Spleen (tissue), 11 donors: ENCODE data around the gene PNLIPRP2. TPM values are rescaled to one million over a fixed set of nuclear protein-coding genes. Genes with fewer than 3 reads are reported as not detected.

Experiments
- DNase-seq: peaks from one replicate; pipeline ENCODE4 v3.0.0-alpha.2; 2020
- H3K27ac ChIP-seq, 8 donors: fragments of 200-600 bp; sonication (generic) in 7 of 8; 1 replicate in 4 of 8; 2 replicates in 4 of 8; pipeline versions ENCODE4 v1.5.0 to v1.8.0; 2016 to 2021; ENCODE audit warnings: inconsistent platforms in 4 of 8, mild to moderate bottlenecking in 4 of 8, moderate library complexity in 1 of 8
- H3K27me3 ChIP-seq, 7 donors: fragments of 200-600 bp; sonication (generic) in 6 of 7; replicated peaks in 1 of 7; 1 replicate in 4 of 7; 2 replicates in 3 of 7; pipeline versions ENCODE4 v1.5.0 to v1.8.0; 2016 to 2021; ENCODE audit warnings: inconsistent platforms in 3 of 7, mild to moderate bottlenecking in 1 of 7
- H3K36me3 ChIP-seq, 6 donors: fragments of 200-600 bp; sonication (generic) in 5 of 6; 1 replicate in 4 of 6; 2 replicates in 2 of 6; pipeline versions ENCODE4 v1.5.0 to v1.8.0; 2016 to 2021; ENCODE audit warnings: inconsistent platforms in 2 of 6
- H3K4me1 ChIP-seq, 6 donors: fragments of 200-600 bp; sonication (generic) in 5 of 6; 1 replicate in 3 of 6; 2 replicates in 3 of 6; pipeline versions ENCODE4 v1.5.0 to v1.8.0; 2016 to 2021; ENCODE audit warnings: inconsistent platforms in 3 of 6
- H3K4me3 ChIP-seq, 8 donors: fragments of 200-600 bp; sonication (generic) in 7 of 8; 1 replicate in 4 of 8; 2 replicates in 4 of 8; pipeline versions ENCODE4 v1.5.0 to v1.8.0; 2016 to 2021; ENCODE audit warnings: inconsistent platforms in 4 of 8, mild to moderate bottlenecking in 4 of 8, moderate library complexity in 2 of 8
- H3K9me3 ChIP-seq, 8 donors: fragments of 200-600 bp; sonication (generic) in 7 of 8; 1 replicate in 4 of 8; 2 replicates in 4 of 8; pipeline versions ENCODE4 v1.5.0 to v1.8.0; 2016 to 2021; ENCODE audit warnings: inconsistent platforms in 4 of 8
- POLR2A ChIP-seq, 3 donors: fragments of 450-650 bp; IDR thresholded peaks; one replicate each; pipeline ENCODE4 v1.5.1; 2017; ENCODE audit warnings: antibody characterized with exemption in 3 of 3, mild to moderate bottlenecking in 1 of 3
- POLR2AphosphoS5 ChIP-seq, 3 donors: sonication (generic); formaldehyde crosslinking; IDR thresholded peaks; one replicate each; pipeline ENCODE4 v1.5.1; 2017; ENCODE audit warnings: antibody characterized with exemption in 3 of 3
- WGBS, 5 donors: extraction: QIAGEN DNeasy Blood & Tissue Kit in 3 of 5; methylation state at CpG; one replicate each; pipeline versions ENCODE4 v1.1.5 to v1.1.7; 2013 to 2018; 5-methylcytosine and 5-hydroxymethylcytosine counted together
- intact Hi-C: fragments of 100-400 bp; cut with DNase I; formaldehyde crosslinking; loops from one replicate; pipeline ENCODE4 v1.15.0; 2023; ENCODE audit warnings: low total_unique reads
- polyA plus RNA-seq, 3 donors: library from polyadenylated mRNA; stranded (reverse); fragments of 200-250 nt; gene quantifications; one replicate each; pipeline ENCODE4 v1.2.1, GENCODE V29; 2013
- total RNA-seq, 7 donors: library from RNA; depleted of rRNA in 3 of 7; stranded (reverse); fragments of >200 nt in 3 of 7; fragmentation: NEBNext Ultra II Directional in 4 of 7; extraction: Animal tissue kit (Norgen Biotek cat#: 25700) in 4 of 7; gene quantifications; one replicate each; pipeline versions ENCODE4 v1.1.0 to v1.2.1, GENCODE V29; 2016 to 2021
- TF ChIP-seq, protein P1 (sequence below), 11 experiments: fragments of 200-600 bp in 7 of 11; fragments of 450-650 bp in 4 of 11; sonication (generic) in 4 of 11; IDR thresholded peaks in 8 of 11; conservative IDR thresholded peaks in 3 of 11; 1 replicate in 7 of 11; 2 replicates in 4 of 11; pipeline versions ENCODE4 v1.4.0 to v1.8.0; 2016 to 2021; ENCODE audit warnings: antibody characterized with exemption in 11 of 11, inconsistent platforms in 4 of 11, mild to moderate bottlenecking in 1 of 11
- donor health status: healthy with polysubstance abuse.
- donor health status: DM: no; HTN: no; CAD: no; lungs with moderate emphysema.
- donor health status: DM: no; HTN: no; CAD: no.
- donor health status: Bipolar disorder and iron deficiency.
- donor health status: healthy.
- donor health status: DM: no; HTN: no; CAD: no.
- donor health status: DM: yes; HTN: yes; CAD: no.

Gene PNLIPRP2
- total and polyA plus RNA-seq, 10 donors = 0.07 to 0.60 (median 0.26) TPM; not detected in 6

DNA sequence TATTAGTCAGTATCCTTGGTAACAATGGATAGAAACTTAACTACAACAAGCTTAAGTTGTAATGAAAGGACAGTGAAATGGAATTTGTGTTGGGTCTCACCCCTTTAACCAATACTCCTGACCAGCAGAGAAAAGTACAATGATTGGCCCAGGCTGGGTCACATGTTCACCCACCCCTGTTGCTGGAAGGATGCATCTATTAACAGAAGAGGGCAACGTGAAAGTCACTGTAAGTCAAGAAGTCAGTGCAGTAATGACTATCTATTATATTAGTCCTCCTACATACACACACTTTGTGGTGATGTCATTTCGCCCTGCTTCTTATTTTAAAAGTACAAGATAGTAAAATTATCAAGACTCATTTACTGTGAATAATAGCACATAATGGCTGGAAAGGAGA is 16.2 kb downstream of the PNLIPRP2 start:
- Histone ChIP-seq H3K4me3 (no peak overlapping the region), H3K27ac (no peak overlapping the region), H3K27me3 (peaks cover 0 to 4% (median 0%) of the 10 kb centered on the region in 7 donors), H3K4me1 (no peaks in the 10 kb centered on the region), H3K36me3 (no peaks in the 10 kb centered on the region), H3K9me3 (peaks cover 0 to 10% (median 4%) of the 10 kb centered on the region in 8 donors)
- intact Hi-C loops = no loop called here
- no peak for TF ChIP-seq POLR2A (IDR thresholded peaks at IDR 0.05)
- no peak for TF ChIP-seq POLR2AphosphoS5 (IDR thresholded peaks at IDR 0.05)
- TF ChIP-seq, protein P1, sequence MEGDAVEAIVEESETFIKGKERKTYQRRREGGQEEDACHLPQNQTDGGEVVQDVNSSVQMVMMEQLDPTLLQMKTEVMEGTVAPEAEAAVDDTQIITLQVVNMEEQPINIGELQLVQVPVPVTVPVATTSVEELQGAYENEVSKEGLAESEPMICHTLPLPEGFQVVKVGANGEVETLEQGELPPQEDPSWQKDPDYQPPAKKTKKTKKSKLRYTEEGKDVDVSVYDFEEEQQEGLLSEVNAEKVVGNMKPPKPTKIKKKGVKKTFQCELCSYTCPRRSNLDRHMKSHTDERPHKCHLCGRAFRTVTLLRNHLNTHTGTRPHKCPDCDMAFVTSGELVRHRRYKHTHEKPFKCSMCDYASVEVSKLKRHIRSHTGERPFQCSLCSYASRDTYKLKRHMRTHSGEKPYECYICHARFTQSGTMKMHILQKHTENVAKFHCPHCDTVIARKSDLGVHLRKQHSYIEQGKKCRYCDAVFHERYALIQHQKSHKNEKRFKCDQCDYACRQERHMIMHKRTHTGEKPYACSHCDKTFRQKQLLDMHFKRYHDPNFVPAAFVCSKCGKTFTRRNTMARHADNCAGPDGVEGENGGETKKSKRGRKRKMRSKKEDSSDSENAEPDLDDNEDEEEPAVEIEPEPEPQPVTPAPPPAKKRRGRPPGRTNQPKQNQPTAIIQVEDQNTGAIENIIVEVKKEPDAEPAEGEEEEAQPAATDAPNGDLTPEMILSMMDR (IDR thresholded peaks at IDR 0.05 in 8 of 11, conservative IDR thresholded peaks at IDR 0.05 in 3 of 11) = no peak
- no peak for DNase-seq
- 37 to 52% (median 44%) methylated on average over 2 of the region's 2 CpGs for WGBS, 5 donors

DNA sequence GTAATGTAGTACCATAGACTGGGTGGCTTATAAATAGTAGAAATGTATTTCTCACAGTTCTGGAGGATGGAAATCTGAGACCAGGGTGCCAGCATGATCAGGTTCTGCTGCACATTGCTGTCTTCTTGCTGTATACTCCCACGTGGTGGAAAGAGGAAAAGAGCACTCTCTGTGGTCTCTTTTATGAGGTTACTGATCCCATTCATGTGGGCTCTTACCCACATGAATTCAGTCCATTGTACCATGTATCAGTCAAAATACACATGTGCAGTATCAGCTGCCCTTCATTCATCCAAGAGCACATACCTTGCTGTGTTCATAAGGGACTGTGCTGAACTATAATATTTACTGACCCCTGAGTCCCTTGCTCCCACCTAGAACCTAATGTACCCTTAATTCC is 17.1 kb downstream of the PNLIPRP2 start:
- no peak for TF ChIP-seq POLR2AphosphoS5 (IDR thresholded peaks at IDR 0.05)
- TF ChIP-seq, protein P1 (IDR thresholded peaks at IDR 0.05 in 8 of 11, conservative IDR thresholded peaks at IDR 0.05 in 3 of 11) = no peak
- no peak for TF ChIP-seq POLR2A (IDR thresholded peaks at IDR 0.05)
- peaks cover 0 to 4% (median 0%) of the 10 kb centered on the region in 7 donors for H3K27me3 ChIP-seq
- no peaks in the 10 kb centered on the region for H3K4me1 ChIP-seq
- WGBS, 5 donors = 0 to 9% (median 5%) methylated on average over 1 of the region's 1 CpG
- no peaks in the 10 kb centered on the region for H3K36me3 ChIP-seq
- intact Hi-C loops = no loop called here
- no peak overlapping the region for H3K27ac ChIP-seq
- H3K4me3 ChIP-seq = no peak overlapping the region
- peaks cover 0 to 10% (median 4%) of the 10 kb centered on the region in 8 donors for H3K9me3 ChIP-seq
- DNase-seq = no peak

DNA sequence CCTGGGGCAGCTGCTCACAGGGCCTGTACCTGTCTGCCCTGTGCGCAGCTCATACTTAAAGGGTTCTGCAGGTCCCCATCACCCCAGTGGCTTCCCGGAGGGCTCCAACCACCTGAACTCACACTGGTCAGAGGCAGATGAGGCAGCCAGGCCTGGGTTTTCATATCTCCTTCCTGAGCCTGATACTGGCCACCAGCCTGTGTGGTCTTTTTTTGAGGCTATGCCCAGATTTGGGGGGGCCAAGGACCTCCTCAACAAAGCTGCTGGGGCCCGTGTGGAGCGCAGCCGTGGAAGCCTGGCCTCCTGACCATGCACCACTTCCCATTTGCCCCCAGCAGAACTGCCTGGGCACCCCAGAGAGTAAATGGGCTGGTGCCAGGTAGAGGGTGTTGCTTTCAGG is 25.7 kb downstream of the PNLIPRP2 start:
- DNase-seq = no peak
- Histone ChIP-seq H3K27me3 (peaks cover 0 to 13% (median 0%) of the 10 kb centered on the region in 7 donors), H3K27ac (no peak overlapping the region), H3K36me3 (no peaks in the 10 kb centered on the region), H3K9me3 (peaks cover 0 to 18% (median 10%) of the 10 kb centered on the region in 8 donors), H3K4me3 (no peak overlapping the region), H3K4me1 (no peaks in the 10 kb centered on the region)
- 77 to 95% (median 90%) methylated on average over 5 of the region's 5 CpGs for WGBS, 5 donors
- intact Hi-C loops = no loop called here
- TF ChIP-seq POLR2A (IDR thresholded peaks at IDR 0.05) = no peak
- TF ChIP-seq, protein P1 (IDR thresholded peaks at IDR 0.05 in 8 of 11, conservative IDR thresholded peaks at IDR 0.05 in 3 of 11) = no peak
- no peak for TF ChIP-seq POLR2AphosphoS5 (IDR thresholded peaks at IDR 0.05)

DNA sequence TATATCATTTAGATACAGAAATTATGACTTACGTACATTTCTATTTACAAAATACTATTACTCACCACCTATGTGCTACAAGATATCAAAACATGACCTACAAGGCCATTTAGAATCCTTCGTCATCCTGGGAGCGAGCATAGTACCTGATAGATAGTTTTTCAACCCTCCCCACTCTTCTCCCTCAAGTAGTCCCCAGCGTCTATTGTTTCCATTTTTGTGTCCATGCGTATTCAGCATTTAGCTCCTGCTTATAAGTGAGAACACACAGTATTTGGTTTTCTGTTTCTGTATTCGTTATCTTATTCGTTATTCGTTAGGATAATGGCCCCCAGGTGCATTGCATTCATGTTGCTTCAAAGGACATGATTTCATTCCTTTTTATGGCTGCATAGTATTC is 28.1 kb downstream of the PNLIPRP2 start:
- no peaks in the 10 kb centered on the region for H3K4me1 ChIP-seq
- H3K9me3 ChIP-seq = peaks cover 0 to 18% (median 10%) of the 10 kb centered on the region in 8 donors
- H3K27me3 ChIP-seq = peaks cover 0 to 5% (median 0%) of the 10 kb centered on the region in 7 donors
- intact Hi-C loops = no loop called here
- no peak for DNase-seq
- H3K27ac ChIP-seq = no peak overlapping the region
- WGBS, 5 donors = 81 to 94% (median 83%) methylated on average over 8 of the region's 8 CpGs
- no peak overlapping the region for H3K4me3 ChIP-seq
- H3K36me3 ChIP-seq = no peaks in the 10 kb centered on the region
- no peak for TF ChIP-seq POLR2AphosphoS5 (IDR thresholded peaks at IDR 0.05)
- TF ChIP-seq, protein P1 (IDR thresholded peaks at IDR 0.05 in 8 of 11, conservative IDR thresholded peaks at IDR 0.05 in 3 of 11) = no peak
- TF ChIP-seq POLR2A (IDR thresholded peaks at IDR 0.05) = no peak
